Stimulated activated CD4-positive, alpha-beta T cell treated with anti-CD3 and anti-CD28 coated beads, Interleukin-4, amount 100 ng/mL, for 48 hours (primary cell): ENCODE results near the gene MAPK8IP1.
"Not testable (repeated sequence)": the region's sequence is repeated elsewhere in the genome, so short reads cannot be mapped to it uniquely, and the experiment has no call there.

Source experiments
- DNase-seq, 2 donors: peaks; one replicate each; pipeline ENCODE4 v3.0.0-alpha.2; 2020; ENCODE audit warnings: low read depth in 2 of 2

MAPK8IP1 gene

DNA sequence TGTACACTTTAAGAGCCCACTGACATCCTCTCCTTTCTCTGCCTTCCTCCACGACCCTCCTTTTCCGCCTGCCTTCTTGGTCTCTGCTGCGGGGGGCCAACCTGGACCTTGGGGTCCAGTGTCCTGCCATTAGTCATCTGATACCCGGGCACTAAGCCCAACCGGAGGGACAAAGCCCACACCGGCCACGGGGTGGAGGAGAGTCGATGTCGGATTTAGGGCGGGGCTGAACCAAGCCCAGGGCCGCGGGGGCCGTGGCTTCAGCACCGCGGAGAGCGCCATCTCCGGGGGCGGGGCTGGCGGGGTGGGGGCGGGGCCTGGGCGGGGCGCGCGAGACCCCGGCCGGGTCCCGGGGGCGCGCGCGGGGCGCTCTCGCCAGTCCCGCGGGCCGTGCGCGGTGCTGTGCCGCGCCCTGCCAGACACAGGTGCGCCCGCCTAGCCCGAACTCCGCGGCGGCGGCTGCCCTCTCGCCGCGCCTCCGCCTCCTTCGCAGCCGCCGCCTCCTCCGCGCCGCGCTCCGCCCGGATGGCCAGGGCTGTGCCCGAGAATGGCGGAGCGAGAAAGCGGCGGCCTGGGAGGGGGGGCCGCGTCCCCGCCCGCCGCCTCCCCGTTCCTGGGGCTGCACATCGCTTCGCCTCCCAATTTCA lies at the start of gene MAPK8IP1:
Gene MAPK8IP1 (plus strand): TSS at position 378 of the 647 bp plus-strand sequence. CDS start 170 bp downstream, at position 548.
- DNase-seq = peak; percentile 39 to 50

DNA sequence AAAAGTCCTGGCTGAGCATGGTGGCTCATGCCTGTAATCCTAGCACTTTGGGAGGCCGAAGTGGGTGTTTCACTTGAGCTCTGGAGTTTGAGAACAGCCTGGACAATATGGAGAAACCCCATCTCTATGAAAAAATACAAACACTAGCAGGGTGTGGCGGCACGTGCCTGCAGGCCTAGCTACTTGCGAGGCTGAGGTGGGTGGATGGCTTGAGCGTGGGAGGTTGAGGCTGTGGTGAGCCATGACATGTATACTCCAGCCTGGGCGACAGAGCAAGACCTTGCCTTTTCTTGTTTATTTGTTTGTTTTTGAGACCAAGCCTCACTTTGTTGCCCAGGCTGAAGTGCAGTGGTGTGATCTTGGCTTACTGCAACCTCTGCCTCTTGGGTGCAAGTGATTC lies 46.2 kb upstream of the MAPK8IP1 start:
- DNase-seq = no peak

DNA sequence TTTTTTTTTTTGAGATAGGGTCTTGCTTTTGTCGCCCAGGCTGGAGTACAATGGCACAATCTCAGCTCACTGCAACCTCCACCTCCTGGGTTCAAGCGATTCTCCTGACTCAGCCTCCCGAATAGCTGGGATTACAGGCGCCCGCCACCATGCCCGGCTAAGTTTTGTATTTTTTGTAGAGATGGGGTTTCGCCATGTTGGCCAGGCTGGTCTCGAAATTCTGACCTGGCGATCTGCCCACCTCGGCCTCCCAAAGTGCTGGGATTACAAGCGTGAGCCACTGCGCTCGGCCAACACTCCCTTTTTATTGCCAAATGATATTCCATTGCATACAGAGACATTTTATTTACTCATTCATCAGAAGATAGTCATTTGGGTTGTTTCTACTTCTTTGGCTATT lies 45.2 kb upstream of the MAPK8IP1 start:
- not testable (repeated sequence) for DNase-seq

DNA sequence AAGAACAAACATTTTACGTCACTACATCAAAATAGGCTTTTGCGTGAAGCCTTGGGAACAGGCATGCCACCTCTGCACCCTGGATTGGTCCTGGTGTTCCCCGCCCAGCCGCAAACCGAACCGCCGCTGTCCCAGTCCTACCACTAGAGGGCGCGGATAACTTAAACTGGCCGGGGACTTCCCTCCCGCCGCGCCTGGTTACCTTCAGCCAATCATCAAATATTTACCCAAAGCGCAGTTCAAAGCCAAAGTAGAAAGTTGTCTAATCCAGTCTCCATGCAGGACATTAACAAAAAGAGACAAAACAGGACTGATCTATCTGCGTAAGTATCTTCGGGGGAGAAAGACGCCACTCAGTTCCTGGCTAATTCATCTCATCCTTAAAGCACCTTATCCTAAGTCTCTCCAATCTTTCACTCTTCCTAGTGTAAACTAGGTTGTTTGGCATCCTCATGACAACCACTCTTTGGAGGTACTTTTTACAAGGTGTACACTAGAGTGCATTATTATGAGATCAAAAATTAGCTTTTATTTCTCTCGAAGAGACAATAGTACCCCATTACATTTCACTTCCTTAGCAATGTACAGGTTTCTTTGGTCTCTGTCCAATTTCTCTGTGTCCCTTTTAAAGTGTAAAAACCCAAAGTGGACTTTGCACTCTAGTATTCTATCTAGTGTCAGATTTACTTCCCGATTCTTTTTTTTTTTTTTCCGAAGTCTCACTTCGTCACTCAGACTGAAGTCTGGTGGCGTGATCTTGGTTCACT lies 42.1 kb upstream of the MAPK8IP1 start:
- peak; percentile 83 to 84 for DNase-seq

DNA sequence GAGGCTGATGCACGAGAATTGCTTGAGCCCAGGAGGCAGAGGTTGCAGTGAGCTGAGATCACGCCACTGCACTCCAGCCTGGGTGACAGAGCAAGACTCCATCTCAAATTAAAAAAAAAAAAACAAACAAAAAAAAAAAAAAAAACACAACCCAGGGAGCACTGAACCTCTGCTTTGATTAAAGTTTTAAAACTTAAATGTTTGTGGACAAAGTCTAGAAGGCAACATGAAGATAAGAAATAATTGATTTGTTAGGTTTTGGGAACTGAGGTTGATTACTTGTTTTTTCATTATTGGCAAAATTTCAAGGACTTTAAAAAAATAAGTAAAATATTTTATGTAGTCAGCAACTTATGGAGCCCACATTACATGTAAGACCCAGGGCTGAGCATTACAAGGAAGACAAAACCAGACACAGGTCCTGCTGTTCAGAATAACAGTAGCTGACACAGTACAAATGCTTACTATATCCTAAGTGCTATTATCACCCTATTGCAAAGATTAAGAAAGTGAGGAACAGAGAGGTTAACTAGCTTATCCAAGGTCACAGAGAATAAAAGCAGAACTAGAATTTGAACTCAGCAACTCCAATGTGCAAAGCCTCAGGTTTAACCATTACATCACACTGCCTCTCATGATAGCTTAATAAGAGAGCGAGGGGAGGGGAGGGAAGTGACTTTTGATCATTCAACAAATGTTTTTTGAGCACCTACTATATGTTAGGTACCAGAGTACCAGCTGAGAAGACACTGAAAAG lies 40.5 kb upstream of the MAPK8IP1 start:
- no peak for DNase-seq

DNA sequence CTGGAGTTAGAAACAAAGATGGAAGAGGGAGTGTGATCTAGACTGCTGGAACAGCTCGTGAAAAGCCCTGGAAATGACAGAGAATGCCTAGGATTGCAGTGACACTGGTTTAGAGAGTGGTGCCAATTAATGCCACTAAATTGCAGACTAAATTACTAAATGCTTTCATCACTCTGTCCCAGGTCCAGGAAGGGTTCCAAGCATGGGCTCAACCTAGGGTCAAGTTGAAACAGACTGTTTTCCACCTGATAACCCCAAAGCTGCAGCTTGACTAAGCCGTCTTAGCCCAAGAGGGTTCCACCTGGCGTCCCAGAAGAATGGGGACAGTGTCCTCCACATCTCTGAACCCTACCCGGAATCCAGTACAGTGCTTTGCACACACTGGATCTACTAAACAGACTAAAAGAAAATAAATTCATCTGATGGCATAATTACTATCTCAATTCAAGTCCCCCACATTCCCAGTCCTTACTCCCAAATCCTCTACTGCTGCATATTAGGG lies 39.2 kb upstream of the MAPK8IP1 start:
- DNase-seq = no peak

DNA sequence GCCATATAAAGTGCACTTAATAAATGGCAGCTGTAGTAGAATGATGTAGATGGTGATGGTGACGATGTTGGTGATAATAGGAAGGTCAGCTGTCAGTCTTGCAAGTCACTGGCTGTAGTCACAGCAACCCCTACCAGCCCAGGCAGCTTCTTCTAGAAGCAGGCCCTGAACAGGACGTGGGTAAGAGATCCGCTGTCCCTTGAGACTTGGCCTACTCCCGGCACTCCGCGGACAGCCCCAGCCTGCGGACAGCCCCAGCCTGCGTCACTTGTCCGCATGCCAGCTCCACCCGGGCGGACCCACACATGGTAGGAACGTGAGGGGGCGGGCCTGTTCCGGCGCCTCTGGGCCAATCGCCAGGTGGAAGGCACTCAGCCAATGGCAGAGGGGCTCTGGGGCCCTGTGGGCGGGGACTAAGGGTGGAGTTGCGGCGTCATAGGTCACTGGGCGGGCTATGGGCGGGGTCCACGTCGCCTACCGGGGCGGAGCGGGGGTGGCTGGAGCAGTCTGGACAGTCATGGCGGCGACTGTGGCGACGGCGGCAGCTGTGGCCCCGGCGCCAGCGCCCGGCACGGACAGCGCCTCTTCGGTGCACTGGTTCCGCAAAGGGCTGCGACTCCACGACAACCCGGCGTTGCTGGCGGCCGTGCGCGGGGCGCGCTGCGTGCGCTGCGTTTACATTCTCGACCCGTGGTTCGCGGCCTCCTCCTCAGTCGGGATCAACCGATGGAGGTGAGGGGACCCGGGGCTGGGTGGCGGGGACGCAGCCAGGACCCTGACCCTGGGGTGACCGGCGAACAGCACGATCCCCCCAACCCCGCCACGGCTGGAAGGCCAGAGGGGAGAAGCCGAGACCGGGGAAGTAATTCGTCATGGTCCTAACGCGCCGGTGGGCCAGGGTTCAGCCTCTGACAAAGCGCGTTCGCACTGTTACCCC lies 38.2 kb upstream of the MAPK8IP1 start, which contains the start of gene CRY2:
Gene CRY2 (plus strand): TSS at position 502 of the 937 bp plus-strand sequence. CDS start 16 bp downstream, at position 518.
- peak; percentile 99 for DNase-seq

DNA sequence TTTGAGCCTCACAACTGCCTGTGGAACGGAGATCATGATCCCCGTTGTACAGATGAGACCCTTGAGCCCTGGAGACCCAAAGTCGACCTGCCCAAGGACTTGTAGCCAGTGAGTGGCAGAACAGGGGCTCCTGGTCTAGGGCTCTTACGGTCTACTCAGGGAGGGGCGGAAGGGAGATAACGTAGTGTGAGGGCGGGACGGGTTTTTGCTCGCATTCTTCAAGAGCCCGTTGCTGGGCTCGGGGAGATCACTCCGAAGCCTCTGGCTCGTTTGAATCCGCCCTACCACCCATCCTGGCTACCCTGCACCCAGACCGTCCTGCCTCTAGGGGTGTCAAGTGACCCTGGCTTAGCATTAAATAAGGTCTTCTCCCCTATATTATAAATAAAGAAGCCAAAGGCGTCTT lies 37.5 kb upstream of the MAPK8IP1 start:
- peak; percentile 16 to 26 for DNase-seq

DNA sequence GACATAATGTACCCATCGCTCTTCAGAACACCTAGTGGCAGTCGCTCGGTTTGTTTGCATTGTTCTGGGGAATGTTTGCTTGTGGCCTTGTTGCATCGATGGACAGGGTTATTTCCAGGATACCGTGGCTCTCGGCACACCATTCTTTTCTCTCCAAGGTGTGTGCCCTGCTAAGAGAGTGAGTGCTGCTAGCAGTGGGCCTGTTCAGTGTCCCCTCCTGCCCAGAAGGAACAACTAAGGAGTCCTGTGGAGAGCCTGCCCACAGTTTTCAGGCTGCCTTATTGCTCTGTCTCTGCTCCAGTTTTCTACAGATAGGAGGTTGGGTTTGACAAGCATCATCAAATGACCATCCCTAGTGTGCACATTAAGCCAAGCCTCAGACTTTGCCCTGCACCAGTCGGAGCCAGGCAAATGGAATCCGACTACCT lies 36.8 kb upstream of the MAPK8IP1 start:
- no peak for DNase-seq

DNA sequence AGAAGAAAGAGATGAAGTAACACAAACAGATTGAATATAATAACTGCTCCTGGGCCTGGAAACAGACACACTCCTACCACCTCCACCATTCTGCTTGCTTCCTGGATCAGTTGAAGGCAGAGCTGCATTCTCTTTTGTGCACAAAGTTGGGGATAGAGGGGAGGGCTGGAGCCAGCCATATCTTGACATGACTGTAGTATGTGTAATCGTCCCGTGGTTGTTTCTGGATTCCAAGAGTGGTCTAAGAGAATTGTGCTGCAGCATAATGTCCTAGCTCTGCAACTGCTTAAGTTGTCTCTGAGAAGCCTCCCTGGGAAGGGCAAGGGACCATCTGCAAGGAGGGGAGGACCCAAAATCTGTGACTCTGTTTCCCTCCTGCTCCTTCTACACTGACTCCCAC lies 35.0 kb upstream of the MAPK8IP1 start:
- DNase-seq = no peak

DNA sequence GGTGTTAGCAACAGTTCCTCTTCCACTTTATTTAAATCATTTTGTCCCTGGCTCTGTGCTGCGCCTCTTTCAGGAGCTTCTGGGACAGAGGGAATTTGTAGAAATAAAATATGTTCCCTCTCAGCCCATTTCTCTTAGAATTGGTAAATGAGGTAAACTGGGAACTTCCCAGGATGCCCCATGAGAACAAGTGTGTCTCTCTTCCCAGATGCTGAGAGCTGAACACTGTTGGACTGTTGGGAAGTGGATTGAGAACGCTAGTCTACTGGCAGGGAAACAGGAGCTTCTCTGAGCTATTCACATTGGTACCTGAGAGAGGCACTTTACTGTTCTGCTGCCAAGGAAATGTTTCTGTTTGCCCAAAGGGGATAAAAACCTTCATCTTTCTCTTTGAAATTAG lies 34.2 kb upstream of the MAPK8IP1 start:
- DNase-seq = no peak

DNA sequence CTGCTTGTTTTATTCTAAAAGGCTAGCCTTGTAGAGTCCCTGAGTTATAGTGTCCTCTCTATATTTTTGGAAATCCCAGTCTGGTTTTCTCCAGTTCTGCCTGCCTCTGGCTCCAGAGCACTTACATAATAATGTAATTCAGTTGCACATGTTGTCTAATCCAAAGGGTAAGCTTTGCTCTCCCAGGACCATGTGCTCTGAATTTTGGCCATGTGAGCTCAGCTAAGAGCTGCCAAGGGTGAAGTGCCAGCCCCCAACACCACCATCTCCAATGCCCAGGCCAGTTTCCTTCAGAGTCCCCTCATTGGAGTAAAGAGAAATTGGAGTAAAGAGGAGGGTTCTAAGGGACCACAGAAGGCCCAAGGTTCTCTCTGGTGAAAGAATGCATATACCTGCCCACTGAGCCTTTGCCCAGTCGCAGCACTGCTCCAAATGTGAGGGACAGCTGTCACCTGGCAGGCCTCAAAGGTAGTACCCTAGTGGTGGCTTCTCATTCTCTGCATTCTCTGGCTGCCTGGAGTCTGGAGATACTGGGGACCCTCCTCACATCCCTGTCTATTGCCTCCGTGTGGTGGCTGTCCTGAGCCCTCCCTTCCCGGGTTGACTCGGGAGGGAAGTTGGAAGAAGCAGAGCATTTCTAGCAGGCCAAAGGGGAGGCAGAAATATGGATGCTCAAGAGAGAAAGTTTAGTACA lies 33.3 kb upstream of the MAPK8IP1 start:
- DNase-seq = no peak

DNA sequence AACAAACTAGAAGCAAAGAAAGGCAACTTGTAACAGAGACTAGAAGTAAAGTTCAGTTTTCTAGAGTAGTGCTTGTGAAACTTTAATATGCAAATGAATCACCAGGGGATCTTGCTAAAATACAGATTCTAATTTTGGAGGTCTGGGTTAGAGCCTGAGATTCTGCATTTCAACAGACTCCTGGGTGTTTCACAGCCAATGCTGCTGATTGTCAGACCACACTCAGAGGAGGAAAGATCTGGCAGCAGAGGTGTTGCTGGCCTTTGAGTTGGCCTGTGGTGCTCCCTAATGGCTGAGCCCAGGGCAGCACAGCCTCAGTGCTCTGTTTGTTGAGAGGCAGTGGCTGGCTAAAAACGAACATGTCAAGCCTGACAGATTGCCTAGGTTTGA lies 32.7 kb upstream of the MAPK8IP1 start:
- DNase-seq = no peak

DNA sequence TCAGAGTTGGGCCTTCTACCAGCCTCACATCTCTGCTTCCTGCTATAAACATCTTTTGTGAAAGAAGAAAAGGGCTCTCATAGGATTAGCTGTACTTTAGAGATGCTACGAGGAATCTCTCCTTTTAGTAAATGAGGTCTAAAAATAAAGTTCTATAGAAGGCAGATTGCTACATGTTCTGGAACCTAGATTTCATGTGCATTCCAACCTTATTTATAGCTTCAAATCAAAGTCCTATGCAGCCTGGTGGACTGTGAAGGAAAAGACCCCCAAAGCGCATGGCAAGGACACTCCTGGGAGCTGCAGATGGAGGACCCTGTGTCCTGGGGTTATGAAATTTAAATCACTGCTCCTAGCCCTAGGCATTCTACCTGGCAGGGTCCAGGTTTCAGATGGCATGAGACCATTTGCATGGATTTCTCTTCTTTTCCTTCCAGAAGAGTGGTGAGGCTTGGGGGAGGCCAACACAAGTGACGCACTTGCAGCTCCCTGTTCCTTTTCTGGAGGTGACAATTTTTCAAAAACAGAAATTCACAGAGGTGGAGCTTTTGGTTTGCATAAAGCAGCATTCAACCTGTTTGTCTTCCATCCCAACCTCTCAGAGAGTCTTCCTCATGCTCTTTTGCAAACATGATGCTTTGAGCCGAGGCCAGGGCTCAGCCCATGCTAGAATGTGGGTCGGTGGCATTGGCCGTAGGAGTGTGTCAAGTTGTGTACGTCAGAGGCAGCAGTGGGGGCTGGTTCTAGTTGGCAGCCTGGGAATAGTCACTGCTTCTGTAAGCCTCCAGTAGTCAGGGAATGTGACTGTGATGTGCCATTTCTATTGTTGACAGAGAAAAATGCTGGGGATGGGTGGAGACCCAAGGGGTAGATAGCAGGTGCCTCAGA lies 31.9 kb upstream of the MAPK8IP1 start:
- no peak for DNase-seq

DNA sequence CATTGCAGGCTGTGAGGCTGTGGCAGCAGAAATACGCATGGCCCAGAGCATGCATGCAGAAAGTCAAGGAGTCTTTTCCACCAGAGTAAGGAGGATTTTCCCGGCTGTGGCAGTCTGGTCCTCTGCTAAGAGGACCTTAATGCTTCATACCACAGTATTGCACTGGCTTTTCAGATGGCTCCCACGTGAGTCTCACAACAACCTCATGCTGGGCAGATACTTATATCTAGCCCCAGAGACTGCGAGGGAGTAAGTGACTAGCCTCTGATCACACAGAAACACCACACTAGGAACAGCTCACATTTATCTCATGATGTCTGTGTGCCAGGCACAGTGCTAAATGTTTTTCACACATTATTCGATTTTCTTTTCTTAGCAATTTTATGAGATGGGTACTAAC lies 30.1 kb upstream of the MAPK8IP1 start:
- no peak for DNase-seq

DNA sequence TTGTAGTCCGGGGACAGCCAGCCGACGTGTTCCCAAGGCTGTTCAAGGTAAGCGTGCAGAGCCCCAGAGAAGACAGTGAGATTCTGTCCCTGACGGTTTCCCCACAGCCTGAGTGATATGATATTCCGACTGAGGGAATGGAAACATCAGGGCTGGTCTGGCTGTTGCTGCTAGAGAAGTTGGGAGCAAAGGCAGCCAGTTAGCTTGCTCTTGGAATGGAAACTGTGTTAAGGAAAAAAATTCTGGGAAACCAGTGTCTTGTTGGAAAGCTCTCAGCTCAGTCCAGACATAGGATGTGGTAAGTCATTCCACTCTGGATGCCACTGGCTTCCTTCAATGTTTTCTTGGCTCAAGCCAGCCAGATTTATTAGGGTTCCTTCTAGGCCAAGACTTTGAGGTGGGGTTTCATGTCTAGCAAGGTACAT lies 29.4 kb upstream of the MAPK8IP1 start:
- no peak for DNase-seq

DNA sequence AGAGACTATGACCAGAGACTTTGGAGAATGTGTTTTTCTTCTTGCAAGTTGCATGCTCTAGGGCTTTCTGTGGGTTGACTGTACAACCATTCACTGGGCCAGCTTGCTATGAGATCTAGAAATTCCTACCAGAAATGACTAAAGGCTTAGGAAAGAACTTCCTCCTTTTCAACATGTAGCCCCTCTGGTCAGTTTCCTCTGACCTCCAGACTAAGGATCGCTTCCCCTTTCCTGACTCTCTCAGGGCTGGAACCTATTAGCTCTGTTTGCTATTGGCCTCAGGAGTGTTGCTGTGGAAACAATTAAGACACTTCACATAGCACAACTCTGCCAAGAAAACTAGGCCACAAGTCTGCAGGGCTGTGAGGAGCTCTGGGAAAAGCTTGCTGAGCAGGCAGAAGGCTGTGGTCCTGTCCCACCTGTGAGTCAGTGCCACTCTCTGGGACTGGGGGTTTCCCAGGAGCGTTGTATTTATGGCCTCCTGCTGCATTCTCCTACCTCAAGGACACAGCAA lies 27.4 kb upstream of the MAPK8IP1 start:
- DNase-seq = no peak

DNA sequence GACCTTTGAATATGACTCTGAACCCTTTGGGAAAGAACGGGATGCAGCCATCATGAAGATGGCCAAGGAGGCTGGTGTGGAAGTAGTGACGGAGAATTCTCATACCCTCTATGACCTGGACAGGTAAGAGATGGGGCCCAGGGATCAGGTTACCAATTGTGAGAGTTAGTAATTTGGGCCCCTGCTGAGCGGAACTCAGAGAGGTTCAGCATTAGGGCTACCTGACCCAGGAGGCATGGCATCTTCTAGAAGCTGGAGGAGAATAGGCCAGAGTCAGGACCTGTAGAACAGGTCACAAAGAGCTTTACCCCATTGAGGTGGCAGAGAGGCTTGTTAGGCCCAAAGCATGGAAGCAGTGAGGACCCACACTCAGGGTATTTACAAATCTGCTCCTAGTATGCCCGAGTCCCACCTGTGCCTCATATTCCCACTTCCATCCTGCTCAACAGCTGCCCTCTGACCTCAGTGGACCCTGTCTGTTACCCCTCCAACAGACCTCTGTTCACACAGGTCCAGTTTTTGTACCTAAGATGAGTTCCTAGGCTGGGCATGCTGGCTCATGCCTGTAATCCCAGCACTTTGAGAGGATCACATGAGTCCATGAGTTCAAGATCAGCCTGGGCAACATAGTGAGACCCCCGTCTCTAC lies 26.6 kb upstream of the MAPK8IP1 start:
- DNase-seq = no peak

DNA sequence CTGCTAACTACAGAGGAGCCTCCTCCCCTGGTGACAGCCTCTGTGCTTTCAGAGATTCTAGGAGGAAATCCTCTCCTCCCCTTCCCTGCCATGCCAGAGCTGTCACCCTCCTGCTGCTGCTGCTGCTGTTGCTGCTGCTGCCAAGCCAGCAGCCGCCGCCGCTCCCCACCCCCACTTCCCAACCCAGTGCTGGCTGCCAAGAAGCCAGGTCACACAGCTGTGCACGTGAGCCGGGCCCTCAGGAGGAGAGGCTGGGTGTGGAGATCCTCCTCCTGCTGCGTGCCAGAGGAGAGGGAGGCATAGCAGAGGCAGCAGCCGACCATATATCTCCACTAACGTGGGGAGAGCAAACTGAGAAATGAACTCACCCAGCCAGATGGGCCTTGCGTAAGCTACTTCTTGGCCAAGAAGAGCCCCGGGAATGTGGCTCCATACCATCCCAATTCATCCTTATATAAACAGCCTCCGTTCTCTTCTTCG lies 25.8 kb upstream of the MAPK8IP1 start:
- no peak for DNase-seq
